Ramos (cell line): ENCODE results near the gene TNFAIP8L1.

Experiments used
- in situ Hi-C: fragments of 300-500 bp; cut with MboI; formaldehyde crosslinking; loops from one replicate; pipeline ENCODE4 v1.14.3; 2022; ENCODE audit warnings: low sequenced_read_pairs; ENCODE audit not compliant: unreplicated experiment

Gene TNFAIP8L1

DNA sequence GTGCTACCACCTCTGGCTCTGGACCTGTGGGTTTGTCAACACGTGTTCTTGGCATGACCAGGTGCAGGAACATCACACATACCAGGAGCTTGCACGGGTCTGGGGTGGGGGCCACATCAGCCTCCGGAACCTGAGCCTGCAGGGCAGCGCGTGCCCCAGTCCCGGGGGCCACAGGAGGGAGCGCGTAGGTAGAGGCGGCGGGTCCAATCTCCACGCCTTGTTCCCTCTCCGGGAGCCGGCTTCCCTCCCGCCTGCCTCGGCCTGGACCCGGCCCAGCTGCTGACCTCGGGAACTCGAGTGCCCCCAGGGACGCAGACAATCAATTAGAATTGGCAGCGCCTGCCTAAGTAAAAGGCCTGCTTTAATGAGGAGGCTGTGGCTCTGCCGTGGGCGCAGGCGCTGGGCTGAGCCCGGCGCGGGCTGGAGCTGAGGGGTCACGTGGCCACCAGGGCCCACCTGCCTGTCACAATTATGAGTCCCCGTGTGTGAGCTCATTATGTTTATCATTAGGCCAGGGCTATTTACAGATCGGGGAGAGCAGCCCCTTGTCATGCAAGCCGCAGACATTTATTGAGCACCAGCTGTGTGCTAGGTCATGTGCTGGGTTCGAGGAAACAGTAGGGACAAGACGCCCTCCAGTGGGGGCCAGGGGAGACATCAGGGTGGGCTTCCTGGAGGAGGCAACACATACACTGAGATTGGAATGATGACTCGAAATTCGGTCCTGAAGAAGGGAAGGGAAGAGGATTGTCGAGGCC is 32.2 kb upstream of the TNFAIP8L1 start:
- in situ Hi-C loops: no loop called here

DNA sequence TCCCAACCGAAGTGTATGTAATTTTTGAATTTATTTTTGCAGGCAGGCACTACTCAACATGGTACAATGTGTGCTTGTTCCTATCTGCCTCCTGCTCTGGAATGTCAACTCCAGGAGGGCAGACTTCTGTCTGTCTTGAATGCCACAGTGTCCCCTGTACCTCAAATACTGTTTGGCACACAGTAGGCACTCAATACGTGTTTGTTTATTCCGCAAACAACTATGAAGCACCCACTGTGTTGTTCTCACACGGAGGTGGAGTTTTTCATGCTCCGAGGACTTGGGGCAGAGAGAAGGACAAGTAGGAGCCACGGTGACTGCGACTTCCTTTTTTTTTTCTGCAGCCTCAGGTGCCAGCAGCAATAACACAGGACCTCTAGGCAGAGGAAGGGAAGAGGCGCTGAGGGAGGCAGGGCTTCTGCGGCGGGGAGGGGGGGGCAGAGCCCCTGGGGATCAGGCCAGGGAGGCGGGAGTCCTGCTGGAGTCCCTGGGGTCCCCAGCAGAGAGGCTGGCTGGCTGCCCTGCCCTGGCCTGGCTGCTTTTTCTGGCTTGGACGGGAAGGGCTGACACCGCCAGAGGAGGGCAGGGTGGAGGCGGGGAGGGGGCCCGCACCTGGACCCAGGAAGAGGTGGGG is 29.3 kb upstream of the TNFAIP8L1 start:
- in situ Hi-C loops: no loop called here

DNA sequence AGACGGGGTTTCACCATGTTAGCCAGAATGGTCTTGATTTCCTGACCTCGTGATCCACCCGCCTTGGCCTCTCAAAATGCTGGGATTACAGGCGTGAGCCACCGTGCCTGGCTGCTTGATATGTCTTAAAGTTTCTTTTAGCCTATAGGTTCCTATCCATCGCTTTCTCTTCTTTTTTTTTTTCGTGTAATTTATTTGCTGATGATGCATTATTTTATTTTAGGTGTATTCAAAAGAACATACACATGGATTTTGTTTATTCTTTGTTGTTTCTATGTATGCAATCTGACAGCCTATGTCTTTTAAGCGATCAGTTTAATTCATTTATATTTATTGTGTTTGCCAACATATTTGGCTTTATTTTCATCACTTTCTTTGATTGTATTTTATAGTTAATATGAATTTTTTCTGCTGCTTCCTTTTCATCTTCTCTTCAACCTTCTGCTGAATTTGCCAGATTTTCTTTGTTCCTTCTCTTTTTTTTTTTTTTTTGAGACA is 26.0 kb upstream of the TNFAIP8L1 start:
- in situ Hi-C loops: no loop called here

DNA sequence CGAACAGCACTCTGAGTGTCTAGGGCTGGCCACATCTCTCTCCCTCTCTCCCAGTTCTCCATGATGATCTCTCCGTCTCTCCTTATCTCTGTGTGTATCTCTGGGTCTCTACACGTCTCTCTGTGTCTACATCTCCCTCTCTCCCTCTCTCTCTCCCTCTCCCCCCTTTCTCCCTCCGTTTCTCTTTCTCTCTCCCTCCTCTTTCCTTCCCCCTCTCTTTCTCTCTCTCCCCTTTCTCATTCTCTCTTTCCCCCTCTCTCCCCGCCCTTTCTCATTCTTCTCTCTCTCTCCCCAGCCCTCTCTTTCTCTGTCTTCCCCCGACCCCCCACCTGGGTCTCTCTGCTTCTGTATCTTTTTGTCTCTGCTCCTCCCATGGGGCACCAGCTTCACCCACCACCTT is 21.3 kb upstream of the TNFAIP8L1 start:
- in situ Hi-C loops: no loop called here

GRCh38 chr19:4619668-4620294 is 19.5 kb upstream of the TNFAIP8L1 start:
- in situ Hi-C loops: no loop called here

GRCh38 chr19:4620675-4621074 is 18.6 kb upstream of the TNFAIP8L1 start:
- in situ Hi-C loops: no loop called here

- in situ Hi-C loops: no loop called here
These were observed 16.5 kb upstream of the TNFAIP8L1 start for GRCh38 chr19:4622695-4623421.

DNA sequence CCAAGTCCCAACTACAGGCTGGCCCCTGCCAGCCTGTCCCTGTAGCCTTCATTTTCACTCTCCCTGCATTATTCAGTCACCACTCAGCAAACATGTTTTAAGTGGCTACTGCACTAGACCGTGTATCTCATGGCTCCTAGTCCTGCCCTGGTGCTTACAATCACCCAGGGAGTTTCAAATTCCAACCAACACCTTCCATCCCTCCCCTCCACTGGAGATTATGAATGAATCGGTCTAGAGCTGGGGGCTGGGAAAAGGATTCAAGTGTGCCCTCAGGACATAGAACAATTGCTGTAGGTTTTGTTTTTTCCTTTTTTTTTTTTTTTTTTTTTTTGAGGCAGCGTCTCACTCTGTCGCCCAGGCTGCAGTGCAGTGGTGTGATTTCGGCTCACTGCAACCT is 15.0 kb upstream of the TNFAIP8L1 start:
- in situ Hi-C loops: no loop called here

- in situ Hi-C loops: no loop called here
These were observed 14.5 kb upstream of the TNFAIP8L1 start for GRCh38 chr19:4624733-4625362.

GRCh38 chr19:4633140-4633967 is 6.0 kb upstream of the TNFAIP8L1 start:
- in situ Hi-C loops: loop anchor here (5.0 kb wide), 1 partner anchor 46 kb away; no protein-coding TSS in a partner anchor

DNA sequence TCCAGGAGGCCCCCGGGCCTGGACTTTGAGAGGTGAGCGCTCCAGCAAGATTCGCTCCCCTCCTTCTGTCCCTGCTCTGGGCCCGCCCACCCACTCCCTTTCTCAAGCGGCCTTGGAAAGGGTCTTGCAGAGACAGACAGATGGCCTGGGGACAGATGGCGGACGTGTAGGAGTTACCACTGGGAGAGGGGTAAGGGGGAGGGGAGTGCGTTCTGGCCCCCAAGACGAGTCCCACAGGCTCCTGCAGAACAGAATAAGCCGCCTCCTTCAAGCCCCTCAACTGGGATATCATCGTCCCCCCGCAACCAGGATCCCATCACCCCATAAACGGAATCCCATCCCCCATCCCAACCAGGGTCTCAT is 3.6 kb upstream of the TNFAIP8L1 start:
- in situ Hi-C loops: no loop called here

DNA sequence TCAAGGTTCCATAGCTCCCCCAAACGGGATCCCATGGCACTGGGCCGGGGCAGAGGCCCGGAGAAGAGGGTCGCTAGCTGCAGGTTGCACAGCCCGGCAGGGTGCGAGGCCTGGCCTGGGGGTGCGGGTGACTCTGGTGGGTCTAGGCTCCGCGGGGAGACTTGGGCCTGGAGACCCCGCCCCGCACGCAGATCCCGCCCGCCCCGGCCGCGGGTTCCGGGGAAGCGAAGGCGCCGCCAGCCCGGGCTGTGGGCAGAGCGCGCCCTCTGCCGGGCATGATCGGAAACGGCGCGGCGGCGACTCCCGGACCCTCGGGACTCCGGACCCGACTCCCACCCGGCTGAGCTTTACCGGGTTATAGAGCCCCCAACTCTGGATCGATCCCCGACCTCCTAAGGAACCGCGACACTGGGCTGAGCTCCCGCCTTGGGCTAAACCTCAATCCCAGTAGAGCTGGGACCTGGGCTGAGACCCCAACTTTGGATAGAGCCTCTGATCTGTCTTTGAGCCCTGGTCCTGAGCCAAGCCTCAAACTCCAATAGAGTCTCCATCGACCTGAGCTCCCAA is 3.1 kb upstream of the TNFAIP8L1 start:
- in situ Hi-C loops: no loop called here

GRCh38 chr19:4636761-4637160 is 2.6 kb upstream of the TNFAIP8L1 start:
- in situ Hi-C loops: no loop called here

GRCh38 chr19:4638317-4638716 is 999 bp upstream of the TNFAIP8L1 start:
- in situ Hi-C loops: no loop called here

GRCh38 chr19:4639531-4640246 is 373 bp downstream of the TNFAIP8L1 start:
- in situ Hi-C loops: no loop called here

- in situ Hi-C loops: no loop called here
These were observed 1.1 kb downstream of the TNFAIP8L1 start for GRCh38 chr19:4640247-4641000.

DNA sequence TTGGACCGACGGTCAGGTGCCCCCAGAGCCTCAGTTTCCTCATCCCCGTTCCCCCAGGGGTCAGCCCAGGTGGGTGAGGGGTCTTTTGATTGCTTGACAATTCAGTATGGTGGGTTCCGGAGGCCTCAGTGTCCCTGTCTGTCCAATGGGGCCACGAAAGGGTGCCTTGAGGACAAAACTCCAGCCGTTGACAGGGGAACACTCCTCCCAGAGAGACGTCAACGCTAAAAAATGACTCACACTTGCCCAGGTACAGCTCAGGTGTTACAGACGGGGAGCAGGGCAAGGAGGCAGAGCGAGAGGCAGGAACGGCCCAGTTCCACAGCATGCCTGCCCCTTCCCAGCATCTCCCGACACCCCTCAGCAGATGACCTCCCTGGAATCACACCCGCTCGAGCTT is 1.8 kb downstream of the TNFAIP8L1 start:
- in situ Hi-C loops: no loop called here

- in situ Hi-C loops: no loop called here
These were observed 3.3 kb downstream of the TNFAIP8L1 start for GRCh38 chr19:4642625-4643024.
